Stimulated activated CD8-positive, alpha-beta memory T cell treated with anti-CD3 and anti-CD28 coated beads, Interleukin-15, amount 100 ng/mL, for 1 hour (primary cell): ENCODE measurements around the gene TRIM24.
"Not testable (repeated sequence)": the region's sequence is repeated elsewhere in the genome, so short reads cannot be mapped to it uniquely, and the experiment has no call there.

Experiments used
- DNase-seq: peaks from one replicate; pipeline ENCODE4 v3.0.0-alpha.2; 2020; ENCODE audit warnings: low read depth

TRIM24 gene

DNA sequence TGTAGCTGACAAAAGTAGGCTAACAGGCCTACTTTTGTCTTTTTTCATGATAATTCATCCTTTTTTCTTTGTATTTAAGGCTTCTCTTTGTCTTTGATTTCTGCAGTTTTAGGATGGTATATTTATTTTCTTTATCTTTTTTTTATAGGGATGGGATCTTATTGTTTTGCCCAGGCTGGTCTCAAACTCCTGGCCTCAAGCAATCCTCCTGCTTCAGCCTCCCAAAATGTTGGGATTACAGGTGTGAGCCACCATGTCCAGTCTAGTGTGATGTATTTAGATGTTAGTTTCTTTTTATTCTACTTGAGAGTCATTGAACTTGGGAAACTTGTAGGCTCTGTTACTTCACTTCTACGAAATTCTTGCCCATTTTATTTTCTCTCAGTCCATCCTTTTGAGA is 35.4 kb downstream of the TRIM24 start:
- DNase-seq: no peak

DNA sequence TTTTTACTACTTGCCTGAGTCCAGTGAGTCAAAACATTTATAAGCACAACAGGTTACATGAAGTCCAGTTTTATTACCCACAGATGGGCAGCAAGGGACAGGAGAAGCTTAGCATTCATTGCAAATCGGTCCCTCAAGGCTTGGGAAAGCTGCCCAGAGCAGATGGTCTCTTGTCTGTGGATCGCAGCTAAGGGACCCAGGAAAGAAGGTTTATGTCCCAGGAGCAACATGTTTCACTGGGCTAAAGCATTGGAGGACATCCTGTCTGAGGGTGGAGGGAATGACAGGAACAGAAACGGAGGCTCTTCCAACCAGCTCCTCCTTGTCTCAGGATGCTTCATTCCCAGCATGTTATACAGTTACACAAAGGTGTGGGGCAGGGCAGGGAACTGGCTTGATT is 39.3 kb downstream of the TRIM24 start:
- DNase-seq: no peak

DNA sequence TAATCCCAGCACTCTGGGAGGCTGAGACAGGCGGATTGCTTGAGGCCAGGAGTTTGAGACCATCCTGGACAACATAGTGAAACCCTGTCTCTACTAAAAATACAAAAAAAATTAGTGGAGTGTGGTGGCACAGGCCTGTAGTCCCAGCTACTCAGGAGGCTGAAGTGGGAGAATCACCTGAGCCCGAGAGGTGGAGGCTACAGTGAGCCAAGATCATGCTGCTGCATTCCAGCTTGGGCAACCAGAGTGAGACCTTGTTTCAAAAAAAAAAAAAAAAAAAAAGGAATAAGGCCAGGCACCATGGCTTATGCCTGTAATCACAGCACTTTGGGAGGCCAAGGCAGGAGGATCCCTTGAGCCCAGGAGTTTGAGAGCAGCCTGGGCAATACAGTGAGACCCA is 40.2 kb downstream of the TRIM24 start:
- DNase-seq: not testable (repeated sequence)

DNA sequence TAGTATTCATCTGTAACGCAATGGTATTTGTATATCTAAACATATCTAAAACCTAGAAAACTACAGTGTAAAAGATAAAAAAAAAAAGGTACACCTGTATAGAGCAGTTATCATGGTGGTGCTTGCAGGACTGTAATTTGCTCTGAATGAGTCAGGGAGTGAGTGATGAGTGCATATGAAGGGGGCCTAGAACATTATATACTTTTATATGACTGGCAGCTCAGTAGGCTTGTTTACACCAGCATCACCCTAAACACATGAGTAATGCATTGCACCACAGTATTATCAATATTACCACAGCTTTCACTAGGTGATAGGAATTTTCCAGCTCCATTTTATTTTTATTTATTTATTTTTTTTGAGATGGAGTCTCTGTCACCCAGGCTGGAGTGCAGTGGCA is 40.8 kb downstream of the TRIM24 start:
- no peak for DNase-seq

DNA sequence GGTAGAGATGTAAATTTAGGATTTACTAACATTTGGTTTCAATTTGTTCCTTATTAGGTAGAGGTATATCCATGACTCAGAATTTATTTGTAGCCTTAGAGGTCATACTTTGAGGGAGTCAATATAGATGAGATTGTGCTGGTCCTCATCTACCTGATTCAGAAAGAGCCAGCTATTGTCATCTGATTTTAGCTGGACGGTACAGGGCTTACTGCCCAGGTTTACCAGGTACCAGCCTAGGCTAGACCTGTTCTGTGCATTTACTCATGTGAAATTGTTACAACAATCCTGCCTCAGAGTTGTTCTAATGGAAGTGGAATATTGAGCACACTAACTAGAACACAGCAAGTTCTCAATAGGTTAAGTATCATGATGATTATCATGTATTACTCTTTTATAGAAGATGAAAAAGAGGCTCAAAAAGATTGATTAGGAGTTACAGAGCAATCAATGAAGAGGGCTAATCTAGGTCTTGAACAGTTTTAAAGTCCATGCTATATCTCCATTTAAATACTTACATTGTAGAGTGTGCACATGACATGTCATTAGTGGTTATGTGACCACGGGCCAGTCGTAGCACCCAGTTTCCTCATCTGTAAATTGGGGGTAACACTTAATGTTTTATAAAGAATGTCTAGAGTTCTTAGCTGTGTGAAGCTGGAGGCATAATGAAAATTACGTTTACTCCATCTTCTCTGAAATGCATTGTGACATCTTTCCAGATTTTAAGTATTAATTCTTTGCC is 42.1 kb downstream of the TRIM24 start:
- DNase-seq: no peak

DNA sequence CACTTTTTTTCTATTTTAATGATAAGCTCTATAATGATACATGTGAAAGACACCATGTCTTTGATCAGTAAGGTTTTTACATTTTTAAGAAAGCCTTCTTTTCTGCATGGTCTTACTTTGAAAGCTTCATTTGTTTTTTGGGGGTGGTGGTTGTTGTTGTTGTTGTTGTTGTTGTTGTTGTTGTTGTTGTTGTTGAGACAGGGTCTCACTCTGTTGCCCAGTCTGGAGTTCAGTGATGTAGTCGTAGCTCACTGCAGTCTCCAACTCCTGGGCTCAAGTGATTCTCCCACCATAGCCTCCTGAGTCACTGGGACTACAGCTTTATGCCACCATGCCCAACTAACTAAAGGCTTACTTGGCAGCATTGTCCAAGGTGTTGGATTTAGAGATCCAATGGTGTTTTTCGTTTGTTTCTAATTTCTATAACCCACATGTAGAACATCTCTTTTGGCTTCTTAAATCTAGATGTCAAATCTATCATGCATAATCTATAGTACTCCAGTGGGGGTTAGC is 45.4 kb downstream of the TRIM24 start:
- DNase-seq: no peak

DNA sequence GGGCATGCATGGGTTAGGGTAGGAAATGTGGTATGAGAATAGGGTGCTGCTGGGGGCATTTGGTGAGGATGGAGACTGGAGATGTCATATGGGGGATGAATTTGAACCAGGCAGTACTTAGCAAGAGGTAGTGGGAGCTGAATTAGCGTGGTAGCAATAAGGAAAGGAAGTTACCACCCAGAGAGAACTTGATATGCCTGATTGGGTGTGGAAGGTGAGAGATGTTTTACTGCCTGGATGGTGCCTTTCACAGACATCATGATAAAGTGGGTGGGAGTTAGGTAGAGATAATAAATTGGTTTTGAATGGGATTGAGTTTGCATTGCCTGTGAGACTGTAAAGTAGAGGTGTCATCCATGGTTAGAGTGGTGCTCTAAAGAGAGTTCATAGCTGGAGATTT is 46.7 kb downstream of the TRIM24 start:
- no peak for DNase-seq

DNA sequence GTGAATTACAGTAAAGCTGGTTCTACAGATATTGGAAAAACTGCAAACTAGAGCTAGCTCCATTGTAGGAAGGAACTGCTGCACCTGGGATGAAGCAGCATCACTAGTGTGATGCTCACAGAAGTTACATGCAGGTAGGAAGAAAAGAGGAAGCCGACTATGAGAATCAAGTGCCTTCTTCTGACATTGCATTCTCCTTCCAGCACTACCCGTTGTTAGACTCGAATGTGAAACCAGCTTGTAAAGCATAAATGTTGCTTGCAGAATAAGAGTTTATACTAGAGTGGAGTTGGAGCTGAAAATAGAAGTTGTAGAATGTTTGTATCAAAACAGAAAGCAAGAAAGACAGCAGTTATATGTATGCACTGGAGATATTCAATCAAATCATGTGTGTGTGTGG is 49.9 kb downstream of the TRIM24 start:
- no peak for DNase-seq

DNA sequence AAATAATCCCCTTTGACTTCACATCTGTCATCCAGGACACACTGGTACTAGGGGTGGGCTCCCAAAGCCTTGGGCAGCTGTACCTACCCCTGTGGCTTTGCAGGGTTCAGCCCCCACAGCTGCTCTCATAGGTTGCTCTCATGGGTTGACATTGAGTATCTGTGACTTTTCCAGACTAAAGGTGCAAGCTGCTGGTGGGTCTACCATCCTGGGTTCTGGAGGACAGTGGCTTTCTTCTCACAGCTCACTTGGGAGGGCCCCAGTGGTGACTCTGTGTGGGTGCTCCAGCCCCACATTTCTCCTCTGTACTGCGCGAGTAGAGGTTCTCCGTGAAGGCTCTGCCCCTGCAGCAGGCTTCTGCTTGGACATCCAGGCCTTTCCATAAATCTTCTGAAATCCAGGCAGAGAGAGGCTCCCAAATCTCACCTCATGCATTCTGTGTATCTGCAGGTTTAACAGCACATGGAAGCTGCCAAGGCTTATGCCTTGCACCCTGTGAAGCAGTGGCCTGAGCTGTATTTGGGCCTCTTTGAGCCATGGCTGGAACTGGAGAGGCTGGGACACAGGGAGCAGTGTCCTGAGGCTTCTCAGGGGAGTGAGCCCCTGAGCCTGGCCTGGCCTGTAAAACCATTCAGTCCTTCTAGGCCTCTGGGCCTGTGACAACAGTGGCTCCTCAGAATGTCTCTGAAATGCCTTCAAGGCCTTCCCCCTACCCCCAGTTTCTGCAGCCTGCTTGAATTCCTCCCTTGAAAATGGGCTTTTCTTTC is 52.2 kb downstream of the TRIM24 start:
- DNase-seq: no peak

DNA sequence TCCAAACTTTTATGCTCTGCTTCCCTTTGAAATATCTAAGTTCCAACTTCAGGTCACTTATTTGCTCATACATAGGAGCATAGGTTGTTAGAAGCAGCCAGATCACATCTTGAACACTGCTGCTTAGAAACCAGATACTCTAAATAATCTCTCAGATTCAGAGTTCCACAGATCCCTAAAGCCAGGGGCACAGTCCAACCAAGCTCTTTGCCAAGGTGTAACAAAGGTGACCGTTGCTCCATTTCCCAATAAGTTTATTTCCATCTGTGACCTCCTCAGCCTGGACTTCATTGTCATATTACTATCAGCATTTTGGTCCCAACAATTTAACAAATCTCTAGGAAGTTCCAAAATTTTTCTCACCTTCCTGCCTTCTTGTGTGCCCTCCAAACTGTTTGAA is 52.8 kb downstream of the TRIM24 start:
- DNase-seq: no peak

DNA sequence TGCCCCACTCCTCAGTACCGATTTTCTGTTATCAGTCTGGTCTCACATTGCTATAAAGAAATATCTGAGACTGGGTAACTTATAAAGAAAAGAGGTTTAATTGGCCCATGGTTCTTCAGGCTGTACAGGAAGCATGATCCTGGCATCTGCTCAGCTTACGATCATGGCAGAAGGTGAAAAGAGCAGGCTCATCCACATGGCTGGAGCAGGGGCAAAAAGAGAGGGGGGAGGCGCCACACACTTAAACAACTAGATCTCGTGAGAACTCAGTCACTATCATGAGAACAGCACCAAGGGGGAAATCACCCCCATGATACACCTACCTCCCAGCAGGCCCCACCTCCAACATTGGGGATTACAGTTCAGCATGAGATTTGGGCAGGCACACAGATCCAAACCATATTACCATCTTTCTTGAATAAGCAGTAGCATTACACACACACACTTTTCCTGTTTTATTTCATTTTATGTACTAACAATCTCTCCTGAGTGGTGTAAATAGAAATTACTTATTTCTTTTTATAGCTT is 53.3 kb downstream of the TRIM24 start:
- DNase-seq: no peak

DNA sequence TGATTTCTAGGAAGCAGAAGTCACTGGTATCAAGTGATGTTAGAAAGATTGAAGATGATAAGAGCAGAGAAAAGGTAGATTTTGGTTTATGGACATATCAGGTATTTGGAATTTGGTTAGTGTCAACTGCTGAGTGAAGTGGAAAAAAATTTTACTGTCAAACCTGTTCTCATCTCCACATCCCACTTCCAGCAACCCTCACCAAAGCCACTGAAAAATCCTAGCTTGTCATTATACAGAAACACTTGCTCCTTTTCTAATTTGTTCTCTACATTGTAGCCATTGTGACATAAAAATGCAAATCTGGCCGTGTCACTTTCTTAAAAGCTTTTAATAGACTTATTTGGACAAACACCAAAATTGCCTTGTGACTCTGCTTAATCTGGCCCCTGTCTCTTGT is 54.0 kb downstream of the TRIM24 start:
- DNase-seq: no peak

DNA sequence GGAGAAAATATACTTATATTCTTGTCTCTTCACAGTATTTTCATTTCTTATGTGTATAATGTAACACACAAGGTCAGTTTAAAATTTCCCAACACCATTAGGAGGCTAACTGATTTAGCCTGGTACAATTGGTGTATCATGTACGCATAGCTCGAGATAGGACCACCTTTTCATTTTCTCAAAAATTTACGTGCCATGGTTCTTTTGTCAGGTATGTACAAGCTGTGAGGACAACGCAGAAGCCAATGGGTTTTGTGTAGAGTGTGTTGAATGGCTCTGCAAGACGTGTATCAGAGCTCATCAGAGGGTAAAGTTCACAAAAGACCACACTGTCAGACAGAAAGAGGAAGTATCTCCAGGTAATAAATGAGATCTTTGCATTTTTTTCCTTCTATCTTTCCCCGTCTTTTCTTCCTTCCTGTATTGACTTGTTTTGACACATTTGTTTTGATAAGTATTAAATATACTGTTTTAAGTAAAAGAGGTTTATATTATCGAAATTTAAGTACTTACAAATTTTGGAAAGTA is 55.0 kb downstream of the TRIM24 start:
- no peak for DNase-seq

DNA sequence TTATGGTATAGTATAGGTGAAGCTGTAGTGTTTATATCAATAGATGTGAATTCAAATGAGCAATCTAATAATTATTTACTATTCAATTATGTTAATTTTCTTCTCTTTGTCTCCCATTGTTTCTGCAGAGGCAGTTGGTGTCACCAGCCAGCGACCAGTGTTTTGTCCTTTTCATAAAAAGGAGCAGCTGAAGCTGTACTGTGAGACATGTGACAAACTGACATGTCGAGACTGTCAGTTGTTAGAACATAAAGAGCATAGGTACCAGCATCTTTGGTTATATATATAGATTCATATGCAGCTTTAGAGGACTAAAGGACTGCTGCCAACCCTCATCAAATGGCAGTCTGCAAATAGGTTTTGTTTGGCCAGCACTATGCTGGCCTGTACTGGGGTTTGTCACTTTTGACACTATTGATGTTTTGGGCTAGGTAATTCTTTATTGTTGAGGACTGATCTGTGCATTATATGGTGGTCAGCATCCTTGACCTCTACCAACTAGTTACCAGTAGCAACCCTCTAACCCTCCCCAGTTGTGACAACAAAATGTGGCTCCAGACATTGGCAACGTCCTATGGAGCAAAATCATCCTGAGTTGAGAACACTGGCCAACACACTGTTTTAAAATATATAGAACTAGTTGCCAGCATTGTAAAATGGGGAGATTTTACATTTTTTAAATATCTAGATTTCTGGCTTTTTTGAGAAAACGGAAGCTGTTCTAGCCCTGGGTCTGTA is 59.2 kb downstream of the TRIM24 start:
- no peak for DNase-seq

DNA sequence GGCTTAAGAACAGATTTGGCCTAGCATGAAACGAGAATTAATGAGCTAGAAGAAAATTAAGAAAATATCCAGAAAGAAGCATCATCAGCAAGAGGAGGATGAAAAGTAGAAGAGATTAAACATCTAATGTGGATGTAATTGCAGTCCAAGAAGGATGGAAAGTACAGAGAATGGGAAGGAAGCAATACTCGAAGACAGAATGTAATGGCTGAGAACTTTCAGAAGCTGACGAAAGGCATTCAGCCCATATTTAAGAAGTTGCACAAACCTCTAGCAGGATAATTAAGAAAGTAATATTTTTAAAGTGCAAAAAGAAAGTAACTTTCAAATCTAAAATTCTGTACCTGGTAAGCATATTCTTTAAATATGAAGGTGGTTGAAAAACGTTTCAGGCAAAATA is 60.7 kb downstream of the TRIM24 start:
- DNase-seq: no peak

DNA sequence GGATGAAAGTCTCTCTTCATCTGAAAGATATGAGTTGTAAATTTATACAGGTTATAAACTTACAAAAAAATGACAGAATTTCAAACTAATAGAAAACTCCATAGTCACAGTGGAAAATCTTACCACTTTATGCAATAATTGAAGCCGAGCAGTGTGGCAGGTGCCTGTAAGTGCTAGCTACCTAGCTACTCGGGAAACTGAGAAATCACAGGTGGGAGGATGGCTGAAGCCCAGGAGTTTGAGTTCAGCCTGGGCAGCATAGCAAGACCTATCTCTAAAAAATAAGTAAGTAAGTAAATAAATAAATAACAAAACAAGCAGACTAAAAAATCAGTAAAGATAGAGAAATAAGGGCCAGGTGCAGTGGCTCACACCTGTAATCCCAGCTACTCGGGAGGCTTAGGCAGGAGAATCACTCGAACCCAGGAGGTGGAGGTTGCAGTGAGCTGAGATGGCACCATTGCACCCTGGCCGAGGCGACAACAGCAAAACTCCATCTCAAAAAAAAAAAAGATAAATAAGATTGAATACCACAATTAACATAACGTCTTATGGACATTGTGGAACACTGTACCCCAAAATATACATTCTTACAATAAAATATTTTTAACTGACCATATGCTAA is 61.9 kb downstream of the TRIM24 start:
- no peak for DNase-seq

DNA sequence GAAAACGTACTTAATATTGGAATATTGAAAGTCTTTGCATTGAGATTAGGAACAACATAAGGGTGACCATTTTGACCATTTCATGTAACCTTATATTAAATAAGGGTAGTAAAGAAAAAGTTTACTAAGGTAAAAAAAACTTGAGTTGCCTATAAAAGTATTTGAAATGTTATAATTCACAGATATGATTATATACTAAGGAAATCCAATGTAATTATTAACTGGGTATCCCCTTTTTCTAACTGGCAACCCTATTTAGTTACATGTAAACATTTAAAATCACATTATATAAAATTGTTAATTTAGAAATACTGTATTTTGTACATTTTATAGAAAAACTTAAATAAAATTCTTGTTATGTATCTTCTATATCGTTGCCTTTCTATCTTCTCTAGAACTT is 64.2 kb downstream of the TRIM24 start:
- DNase-seq: no peak

DNA sequence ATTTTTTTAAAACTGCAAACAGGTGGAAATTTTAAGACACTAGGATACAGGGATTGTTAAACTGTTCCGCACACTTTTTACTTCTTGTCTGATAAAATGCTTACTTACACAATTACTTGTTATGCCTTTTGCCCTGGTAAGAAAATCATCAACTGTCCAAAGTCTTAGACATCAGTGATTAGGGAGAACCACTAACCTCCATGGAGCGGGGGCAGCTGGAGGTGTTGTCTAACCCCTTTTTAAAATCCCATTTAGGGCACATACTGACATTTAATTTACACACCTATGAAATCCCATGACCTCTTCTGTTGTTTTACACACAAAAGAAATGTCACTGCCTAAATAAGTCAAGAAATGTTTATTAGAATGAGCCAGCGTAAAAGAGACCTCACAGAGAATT is 65.7 kb downstream of the TRIM24 start:
- no peak for DNase-seq

DNA sequence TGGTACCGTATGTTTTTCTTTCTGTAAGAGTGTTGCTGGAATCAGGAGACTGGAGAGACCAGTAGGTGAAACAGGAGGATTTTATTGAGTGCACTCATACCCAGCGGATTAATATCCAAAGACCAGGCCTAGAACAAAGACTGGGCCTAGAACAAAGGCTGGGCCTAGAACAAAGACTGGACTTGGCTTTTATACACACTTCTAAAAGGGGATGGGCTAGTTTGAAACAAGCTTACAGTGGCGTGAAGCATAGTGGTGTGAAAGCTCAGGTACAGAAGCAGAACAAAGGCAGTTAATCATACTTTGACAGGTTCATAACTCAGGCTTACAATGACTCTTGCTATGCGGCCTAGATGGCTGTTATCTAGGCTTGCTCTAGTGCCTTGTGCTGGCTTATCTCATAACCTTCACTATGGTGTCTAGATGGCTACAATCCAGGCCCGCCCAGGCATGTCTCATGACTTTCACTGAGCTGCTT is 67.7 kb downstream of the TRIM24 start:
- DNase-seq: no peak

DNA sequence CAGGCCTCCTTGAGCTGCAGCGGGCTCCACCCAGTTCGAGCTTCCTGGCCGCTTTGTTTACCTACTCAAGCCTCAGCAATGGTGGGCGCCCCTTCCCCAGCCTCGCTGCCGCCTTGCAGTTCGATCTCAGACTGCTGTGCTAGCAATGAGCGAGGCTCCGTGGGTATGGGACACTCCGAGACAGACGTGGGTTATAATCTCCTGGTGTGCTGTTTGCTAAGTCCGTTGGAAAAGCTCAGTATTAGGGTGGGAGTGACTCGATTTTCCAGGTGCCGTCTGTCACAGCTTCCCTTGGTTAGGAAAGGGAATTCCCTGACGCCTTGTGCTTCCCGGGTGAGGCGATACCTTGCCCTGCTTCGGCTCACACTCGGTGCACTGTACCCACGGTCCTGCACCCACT is 76.8 kb downstream of the TRIM24 start:
- DNase-seq: not testable (repeated sequence)

DNA sequence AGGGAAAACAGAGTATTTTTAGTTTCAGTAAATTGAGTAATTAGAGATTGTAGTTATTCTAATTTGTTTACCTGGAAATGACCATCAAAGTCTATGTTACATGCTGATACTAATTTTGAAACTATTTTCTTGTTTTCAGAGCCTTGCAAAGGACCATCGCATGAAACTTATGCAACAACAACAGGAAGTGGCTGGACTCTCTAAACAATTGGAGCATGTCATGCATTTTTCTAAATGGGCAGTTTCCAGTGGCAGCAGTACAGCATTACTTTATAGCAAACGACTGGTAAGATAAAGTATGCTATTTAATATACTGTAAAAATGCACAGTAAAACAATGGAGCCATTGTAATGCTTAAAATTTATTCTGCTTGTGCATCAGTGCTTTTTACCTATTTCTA is 78.5 kb downstream of the TRIM24 start:
- DNase-seq: no peak
